Dedifferentiated amniotic fluid mesenchymal stem cell (primary cell): ENCODE results near the gene FBXO34.
"Not testable (repeated sequence)": the region's sequence is repeated elsewhere in the genome, so short reads cannot be mapped to it uniquely, and the experiment has no call there.

Experiments used
- DNase-seq: peaks from one replicate; pipeline ENCODE4 v3.0.0-alpha.2; 2016; ENCODE audit errors: extremely low spot score

The FBXO34 gene

GRCh38 chr14:55382483-55382882 lies 111.3 kb downstream of the FBXO34 start:
- no peak for DNase-seq

- DNase-seq = not testable (repeated sequence)
Measured at GRCh38 chr14:55383056-55383466, 111.8 kb downstream of the FBXO34 start.

DNA sequence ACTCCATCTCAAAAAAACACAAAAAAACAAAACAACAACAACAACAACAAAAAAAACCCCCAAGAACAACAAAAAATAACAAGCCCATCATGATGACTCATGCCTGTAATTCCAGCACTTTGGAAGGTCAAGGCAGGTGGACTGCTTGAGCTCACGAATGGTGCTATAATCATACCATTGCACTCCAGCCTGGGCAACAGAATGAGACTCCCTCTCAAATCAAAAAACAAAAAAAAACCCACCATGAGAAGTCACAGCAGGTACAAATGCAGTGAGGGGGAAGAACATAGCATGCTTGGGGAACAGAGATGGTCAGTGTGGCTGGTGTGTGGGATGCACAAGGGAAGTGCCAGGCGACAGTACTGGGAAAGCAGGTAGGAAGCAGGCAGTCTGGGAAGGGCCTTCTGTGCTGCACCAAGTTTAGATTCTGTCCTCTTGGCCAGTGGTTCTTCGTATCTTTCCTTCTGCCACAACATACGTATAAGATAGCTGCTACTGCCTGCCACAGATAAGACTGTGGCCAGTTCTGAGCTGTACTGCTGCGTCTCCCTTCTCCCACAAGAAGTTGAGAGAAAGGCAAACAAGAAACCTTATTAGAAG lies 112.4 kb downstream of the FBXO34 start:
- DNase-seq = no peak

DNA sequence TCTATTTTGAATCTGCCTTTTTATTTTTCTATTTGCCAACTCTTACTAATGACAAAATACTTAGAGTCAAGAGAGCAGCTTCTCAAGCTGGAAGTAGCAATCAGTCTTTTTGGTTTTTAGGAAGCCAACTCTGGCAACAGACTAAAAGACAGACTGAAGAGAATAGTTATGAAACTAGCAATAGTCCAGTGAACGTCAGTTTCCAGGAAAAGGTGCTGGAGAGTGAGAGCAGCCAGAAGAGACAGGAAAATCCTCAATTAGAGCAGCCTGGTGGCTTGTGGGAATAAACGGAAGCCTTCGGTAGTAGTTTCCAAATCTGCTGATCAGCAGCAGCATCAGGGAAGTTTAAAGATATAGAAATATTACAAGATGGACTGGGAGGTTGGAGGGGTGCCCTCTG lies 113.3 kb downstream of the FBXO34 start:
- no peak for DNase-seq

DNA sequence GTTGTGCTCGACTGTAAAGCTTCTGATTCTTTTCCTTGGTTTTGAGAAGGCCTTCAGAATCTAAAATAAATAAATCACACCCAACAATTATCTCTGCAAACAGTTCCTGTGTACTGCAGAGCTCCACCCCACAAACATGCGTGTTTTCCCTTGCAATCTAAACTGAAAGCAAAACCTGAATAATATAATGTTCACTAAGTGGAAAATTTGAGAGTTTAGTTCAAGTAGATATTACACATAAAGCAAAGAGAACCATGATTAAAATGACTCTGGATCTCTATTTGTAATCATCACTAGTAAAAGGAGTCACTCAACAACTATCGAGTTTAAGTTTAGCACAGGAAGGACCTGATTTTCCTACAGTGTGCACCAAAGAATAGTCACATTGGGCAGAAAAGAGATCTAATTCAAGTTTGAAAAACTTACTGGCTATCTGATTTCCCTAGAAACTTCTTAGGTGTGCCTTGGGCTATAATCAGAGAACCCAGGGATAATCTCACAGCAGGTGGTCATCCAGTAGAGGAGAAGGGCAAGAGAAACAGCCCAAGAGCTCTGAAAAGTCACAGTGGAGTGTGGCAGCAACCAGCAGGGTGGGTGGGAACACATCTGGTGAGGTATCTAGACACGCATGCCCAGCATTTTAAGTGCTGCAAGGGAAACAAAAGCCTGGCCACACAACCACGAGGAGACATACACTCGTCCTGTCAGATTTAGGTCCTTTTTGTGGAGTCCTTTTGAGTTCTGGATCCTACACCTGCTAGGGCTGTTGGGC lies 115.0 kb downstream of the FBXO34 start:
- DNase-seq = no peak

DNA sequence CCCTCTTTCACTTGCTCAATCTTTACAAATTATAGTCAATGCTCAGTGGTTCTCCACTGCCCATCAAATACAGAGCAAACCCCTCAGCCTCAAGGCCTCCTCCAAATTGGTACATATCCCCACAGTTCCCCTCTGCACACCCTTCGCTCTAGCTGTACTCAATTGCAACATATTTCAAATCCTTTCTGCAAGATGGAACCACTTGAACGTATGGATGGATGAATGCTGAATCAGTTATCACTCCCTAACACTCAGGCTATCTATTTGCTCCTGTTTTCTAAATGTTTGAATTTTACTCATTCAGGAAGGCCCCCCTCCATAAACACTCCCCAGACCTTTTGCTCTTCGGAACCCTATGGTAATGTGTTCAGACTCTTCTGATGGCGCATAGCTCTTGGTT lies 115.9 kb downstream of the FBXO34 start:
- no peak for DNase-seq

DNA sequence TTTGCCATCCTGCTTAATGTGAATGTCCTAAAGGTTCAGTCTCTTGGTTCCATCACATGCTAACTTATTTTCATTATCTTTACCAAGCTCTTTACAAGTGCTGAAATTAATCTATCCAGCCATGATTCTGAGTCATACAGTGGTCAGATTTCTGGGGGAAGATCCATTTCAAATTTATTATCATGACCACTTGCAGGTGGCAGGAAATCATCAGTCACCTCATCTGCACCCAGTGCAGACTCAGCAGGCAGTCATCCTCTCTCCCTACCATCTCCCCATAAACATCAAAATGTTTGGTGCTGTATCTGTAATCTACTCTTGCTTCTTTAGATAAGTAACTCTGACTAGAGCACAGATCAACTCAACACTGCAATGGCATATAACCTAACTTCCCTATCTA lies 116.9 kb downstream of the FBXO34 start:
- DNase-seq = no peak

DNA sequence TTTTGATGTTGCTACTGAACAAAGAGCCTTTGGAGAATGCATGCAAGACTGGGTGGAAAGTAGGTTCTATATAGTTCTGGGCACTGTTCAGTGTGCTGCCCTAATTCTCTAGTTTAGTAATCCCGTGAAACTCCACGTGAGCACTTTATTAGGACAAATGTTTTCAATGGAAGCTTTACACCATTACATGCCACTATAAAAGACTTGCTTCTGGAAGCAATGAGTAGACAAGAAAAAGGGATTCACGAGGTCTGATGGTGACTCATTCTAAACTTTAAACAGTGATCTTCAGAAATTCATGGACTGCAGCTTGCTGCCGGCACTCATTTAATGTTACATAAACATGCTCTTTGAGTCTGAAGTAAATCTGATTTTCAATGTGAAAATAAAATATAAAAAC lies 118.1 kb downstream of the FBXO34 start:
- peak; percentile 80 for DNase-seq

DNA sequence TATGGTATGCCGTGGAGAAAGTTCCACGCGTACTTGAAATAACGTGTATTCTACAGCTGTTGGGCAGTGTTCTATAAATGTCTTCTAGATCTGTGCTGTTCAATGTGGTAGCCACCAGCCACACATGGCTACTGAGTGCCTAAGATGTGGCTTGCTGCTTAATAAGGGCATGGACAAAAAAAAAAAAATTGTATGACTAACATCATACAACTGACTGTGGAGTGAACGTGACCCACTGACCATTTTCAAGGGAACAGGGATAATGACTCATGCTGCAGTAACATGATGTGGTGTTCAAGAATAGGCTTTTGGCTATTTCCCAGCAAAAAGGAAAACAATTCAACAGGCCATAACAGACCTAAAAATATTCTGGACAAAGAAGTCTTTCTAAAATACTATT lies 127.5 kb downstream of the FBXO34 start:
- peak; percentile 88 for DNase-seq

DNA sequence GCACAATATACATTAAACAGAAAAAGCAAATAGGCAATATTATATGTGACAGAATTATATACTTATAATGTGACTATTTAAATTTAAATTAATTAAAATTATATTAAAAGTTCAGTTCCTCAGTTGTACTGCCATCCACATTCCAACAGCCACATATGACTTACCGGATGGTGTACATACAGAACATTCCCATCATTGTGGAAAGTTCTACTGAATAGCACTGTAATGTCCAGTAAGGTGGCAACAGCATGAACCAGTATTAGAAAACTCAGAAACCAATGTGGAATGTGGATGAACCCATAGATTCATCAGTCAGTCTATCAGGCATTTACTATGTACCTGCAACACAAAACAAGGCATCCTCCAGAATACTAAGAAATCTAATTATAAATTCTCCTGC lies 128.0 kb downstream of the FBXO34 start:
- no peak for DNase-seq

DNA sequence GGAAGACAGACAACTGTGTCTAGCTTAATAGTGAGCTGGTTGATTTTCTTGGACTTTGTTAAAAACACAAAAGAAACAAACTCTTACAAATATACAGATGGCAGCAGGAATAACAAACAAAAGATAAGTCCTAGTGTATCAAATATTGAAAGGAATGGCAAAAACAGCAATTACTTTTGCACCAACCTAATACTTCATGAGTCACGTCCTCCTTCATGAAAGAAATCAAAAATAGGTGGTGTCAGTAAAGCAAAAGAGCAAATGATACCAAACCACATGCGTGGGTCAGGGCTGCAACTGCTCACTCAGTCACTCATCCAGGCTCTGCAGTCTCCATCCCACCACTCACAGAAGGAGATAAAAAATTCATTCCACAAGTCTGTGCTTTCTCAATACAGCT lies 128.6 kb downstream of the FBXO34 start:
- DNase-seq = no peak

- no peak for DNase-seq
Measured at GRCh38 chr14:55401751-55402150, 130.5 kb downstream of the FBXO34 start.
